DMS53 treated with DMSO at 0.1 percent for 48 hours (cell line): ENCODE results near the gene CSNK2B.

Source experiments
- DNase-seq: peaks from one replicate; lab custom pipeline; 2025; ENCODE audit not compliant: unreplicated experiment; lab: John Stamatoyannopoulos, UW

CSNK2B gene

DNA sequence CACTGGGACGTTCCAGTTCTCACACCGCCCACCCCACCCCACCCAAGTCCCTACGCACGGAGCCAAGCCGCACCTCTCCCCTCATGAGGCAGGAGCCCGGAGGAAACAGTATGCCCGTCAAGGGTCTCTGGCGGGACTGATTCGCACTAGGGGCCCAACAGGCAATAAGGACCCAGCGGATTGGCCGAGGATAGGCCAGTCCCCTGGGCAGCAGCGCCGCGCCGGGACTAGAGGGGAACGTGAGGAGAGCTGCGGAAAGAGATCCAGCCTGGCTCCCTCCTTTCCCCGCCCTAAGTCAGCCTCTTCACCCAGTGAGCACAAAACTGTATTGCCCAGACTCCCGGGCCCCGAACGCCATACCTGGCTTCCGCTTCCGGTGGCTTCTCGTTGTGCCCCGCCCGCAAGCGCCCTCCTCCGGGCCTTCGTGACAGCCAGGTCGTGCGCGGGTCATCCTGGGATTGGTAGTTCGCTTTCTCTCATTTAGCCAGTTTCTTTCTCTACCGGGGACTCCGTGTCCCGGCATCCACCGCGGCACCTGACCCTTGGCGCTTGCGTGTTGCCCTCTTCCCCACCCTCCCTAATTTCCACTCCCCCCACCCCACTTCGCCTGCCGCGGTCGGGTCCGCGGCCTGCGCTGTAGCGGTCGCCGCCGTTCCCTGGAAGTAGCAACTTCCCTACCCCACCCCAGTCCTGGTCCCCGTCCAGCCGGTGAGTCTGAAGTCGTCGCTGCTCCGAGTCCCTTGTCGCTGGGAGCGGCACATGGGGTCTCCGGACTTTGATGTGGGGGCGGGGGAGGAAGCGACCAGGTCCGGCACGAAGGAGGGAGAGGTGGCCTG, at the start of gene CSNK2B:
CSNK2B (plus strand) TSS at position 580 of the 836 bp plus-strand sequence. CDS start 752 bp downstream, outside the sequence.
- DNase-seq = peak; percentile 96

GRCh38 chr6:31617010-31617409, 48.9 kb upstream of the CSNK2B start:
- DNase-seq = no peak

DNA sequence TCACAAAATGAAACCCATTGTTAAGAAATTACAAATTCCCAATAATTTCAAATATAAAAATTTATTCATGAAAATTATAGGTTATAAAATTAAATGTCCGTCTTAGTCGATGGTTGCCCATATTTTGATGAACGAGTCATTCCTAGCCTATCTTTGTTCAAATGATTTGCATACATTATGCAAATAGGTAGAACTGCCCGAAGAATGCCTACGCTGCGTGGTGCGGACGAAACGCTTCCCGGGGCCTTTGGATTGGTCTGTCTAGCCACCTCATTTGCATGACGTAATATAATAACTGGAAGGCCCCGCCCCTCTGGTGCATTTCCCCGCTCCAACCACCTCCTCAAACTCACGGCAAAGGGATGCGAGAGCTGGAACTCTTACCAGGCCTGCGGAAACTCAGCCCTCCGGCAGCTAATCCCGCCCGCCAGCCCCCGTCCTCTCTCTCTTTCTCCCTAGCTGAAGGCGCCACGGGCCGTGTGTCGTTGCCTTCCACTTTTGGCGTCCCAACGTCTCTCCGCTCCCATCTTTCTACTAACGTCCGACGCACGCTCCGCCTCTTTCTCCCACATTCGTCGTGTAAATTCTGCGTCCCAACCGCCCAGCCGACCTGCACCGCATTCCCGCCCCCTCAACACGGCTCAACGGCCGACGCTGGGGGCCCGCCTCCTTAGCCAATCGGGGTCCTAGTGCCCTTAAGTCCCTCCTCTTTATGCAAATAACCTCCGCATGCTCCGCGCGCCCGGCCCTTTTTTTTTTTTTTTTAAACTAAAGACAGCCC, 45.9 kb upstream of the CSNK2B start:
- DNase-seq = peak; percentile 98

DNA sequence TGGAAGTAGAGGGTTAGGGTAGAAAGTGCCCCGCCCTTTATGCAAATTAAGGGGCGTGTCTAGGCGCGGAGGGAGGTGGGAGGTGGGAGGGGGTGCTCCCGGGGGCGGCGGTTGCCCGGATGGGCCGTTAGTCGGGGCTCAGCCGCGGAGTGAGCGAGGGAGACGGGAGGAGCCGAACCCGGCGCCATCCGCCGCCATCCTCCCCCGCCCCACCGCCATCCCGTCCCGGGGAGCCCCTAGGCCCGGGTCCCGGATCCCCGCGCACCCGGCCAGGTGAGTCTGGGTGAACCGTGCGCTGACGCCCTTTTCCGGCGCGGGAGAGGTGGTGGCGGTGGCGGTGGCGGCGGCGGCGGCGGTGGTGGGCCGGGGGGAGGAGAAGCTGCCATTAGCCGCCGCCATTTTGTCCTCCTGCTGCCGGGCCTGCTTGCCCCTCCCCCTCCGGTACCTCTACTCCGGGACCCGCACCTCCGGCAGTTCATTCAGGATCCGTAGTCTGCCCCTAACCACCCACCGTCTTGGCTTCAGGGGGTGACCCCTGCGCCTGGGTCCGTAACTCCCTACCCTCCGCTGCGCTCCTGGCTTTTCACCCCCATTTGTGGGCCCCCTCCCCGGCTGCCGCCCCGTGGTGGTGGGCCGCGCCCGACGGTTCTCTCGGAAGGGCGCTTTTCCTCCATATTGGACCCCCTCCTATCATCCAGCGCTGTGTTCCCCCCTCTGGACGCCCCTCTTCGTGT, 45.1 kb upstream of the CSNK2B start, which contains the start of gene PRRC2A:
PRRC2A (plus strand) TSS at position 130 of the 734 bp plus-strand sequence. CDS start 2,075 bp downstream, outside the sequence.
- DNase-seq = peak; percentile 35

DNA sequence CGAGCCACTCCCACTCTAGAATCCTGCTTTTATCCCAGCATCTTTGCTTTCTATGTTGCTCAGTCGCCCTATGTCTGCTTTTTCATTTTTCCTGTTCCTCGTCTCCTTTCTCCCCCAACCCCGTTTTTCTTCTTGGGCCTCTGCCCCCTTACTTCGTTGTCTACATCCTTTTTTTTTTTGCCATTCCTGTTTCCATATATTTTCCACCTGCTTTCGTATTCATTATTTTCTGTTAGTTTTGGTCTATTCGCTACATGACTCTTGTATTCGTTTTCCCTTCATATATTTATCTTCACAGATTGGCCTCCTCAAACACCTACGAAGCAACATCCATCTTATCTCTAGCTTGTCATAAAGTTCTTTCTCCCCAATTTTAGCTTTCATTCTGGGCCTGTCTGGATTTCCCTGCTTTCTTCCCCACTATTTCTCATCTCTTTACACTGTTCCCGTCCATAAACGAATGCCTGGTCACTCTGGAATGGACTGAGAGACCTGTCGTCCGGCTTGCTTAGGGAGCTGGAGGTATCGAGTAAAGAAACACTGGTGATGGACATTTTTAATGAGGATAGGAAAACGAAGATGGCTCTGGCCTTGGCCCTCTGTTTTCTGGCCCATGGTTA, 44.5 kb upstream of the CSNK2B start:
- DNase-seq = no peak

GRCh38 chr6:31621991-31622390, 43.9 kb upstream of the CSNK2B start:
- no peak for DNase-seq

GRCh38 chr6:31622684-31623091, 43.2 kb upstream of the CSNK2B start:
- DNase-seq = no peak

GRCh38 chr6:31624070-31624469, 41.8 kb upstream of the CSNK2B start:
- DNase-seq = no peak

GRCh38 chr6:31626952-31627351, 38.9 kb upstream of the CSNK2B start:
- DNase-seq = no peak

GRCh38 chr6:31627690-31628287, 38.1 kb upstream of the CSNK2B start:
- DNase-seq = no peak

DNA sequence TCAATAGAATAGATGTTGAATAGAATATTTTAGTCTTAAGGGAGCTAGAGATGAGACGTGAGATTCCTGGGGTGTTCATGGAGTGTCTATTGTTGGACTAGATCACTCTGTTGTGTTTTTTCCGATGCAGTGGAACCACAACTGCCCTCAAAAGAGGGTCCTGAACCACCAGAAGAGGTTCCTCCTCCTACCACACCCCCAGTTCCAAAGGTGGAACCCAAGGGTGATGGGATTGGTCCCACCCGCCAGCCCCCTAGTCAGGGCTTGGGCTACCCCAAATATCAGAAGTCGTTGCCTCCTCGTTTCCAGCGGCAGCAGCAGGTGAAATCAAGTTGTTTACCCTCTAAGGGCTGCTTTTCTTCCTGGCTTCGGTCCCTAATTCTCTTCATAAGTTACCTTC, 36.9 kb upstream of the CSNK2B start:
- no peak for DNase-seq

DNA sequence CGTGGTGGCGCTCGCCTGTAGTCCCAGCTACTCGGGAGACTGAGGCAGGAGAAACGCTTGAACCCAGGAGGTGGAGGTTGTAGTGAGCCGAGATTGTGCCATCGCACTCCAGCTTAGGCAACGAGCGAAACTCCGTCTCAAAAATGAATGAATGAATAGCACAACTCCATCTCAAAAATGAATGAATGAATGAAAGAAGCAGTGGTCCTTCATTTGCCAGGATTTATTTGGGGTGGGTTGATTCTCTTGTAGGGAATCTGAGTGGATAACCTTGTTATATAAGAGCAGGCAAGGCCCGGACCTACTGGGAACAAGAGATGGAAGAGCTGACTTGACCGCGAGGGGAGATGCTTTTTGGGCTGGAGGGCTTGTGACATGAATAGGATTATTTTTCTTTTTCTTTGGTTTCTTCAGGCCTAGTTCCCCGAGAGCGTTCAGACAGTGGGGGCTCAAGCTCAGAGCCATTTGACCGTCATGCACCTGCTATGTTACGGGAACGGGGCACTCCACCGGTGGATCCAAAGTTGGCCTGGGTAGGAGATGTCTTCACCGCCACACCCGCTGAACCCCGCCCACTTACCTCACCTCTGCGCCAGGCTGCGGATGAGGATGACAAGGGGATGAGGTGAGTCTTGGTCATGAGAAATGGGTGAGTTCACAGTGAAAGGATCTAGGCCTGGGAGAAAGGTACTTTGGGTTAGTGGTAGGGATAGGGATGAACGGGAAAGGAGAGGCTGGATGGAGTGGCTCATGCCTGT, 35.5 kb upstream of the CSNK2B start:
- DNase-seq = no peak

GRCh38 chr6:31631209-31631608, 34.7 kb upstream of the CSNK2B start:
- no peak for DNase-seq

GRCh38 chr6:31631681-31632278, 34.1 kb upstream of the CSNK2B start:
- DNase-seq = no peak

DNA sequence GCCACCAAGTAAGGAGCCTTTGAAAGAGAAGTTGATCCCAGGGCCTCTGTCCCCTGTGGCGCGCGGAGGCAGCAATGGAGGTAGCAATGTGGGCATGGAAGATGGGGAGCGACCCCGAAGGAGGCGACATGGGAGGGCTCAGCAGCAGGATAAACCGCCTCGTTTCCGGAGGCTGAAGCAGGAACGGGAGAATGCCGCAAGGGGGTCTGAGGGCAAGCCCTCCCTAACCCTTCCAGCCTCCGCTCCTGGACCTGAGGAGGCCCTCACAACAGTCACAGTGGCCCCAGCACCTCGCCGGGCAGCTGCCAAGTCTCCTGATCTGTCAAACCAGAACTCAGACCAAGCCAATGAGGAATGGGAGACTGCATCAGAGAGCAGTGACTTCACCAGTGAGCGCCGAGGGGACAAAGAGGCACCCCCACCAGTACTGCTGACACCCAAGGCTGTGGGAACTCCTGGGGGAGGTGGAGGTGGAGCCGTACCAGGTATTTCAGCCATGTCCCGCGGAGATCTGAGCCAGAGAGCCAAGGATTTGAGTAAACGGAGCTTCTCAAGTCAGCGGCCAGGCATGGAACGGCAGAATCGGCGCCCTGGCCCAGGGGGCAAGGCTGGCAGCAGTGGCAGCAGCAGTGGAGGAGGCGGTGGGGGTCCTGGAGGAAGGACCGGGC, 33.5 kb upstream of the CSNK2B start:
- DNase-seq = no peak

- DNase-seq = no peak
Measured at GRCh38 chr6:31633447-31633846, 32.4 kb upstream of the CSNK2B start.

DNA sequence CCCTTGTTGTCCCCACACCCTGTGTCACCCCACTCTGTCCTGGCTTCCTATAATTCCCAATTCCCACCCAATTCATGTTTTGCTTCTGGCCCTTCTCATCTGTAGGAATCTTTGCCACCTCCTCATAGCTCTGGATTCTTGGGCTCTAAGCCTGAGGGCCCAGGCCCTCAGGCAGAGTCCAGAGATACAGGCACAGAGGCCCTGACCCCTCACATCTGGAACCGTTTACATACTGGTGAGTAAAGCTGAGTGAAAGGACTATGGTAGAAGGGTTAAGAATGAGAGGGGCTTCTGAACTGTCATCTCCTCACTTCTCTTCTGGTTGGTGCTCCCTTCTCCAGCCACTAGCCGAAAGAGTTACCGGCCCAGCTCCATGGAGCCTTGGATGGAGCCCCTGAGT, 31.7 kb upstream of the CSNK2B start:
- DNase-seq = no peak

- no peak for DNase-seq
Measured at GRCh38 chr6:31634969-31635575, 30.8 kb upstream of the CSNK2B start.
